ENCODE data around the gene OSBPL2.

The OSBPL2 gene

DNA sequence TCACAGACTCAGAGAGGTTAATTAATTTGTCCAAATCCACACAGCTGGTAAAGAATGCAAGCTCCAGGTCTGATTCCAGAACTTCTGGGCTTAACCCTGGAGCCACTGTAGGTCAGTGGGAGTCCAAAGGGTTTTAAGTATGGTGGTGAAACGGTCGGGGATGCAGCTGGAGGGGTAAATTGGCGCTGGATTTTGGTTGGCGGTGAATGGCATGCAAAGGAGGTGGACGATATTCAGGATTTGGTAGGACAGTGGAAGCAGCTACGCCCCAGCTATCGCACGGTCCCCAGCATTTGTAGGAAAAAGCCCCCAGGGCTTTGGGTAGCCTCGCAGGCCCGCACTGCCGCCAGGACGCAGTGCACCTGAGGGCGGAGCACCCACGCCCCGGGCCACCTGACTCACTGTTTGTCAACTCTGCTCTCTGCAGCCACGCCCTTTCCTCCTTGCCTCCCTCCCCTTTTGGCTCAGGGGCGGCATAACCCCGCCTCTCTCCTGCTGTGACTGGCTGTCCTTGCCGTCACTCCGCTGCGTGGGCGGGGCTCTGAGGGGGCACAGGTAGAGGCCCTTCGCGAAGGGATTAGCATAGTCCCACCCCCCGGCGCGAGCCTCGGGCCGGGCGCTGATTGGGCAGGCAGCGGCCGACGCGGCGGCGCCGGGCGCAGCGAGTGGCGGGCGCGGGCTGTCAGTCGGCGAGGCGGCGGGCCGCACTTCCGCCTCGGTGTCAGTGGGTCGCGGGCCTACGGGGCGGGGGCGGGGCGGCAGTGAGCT is at the start of gene OSBPL2:
Gene OSBPL2, plus strand, starts transcription at position 721 of the 768 bp plus-strand sequence. CDS start 17,664 bp downstream, outside the sequence.
- peaks cover 4% of the 10 kb centered on the region; the same call in 1 of the 2 replicates for H3K36me3 ChIP-seq
- peaks cover 3% of the 10 kb centered on the region for H3K9me3 ChIP-seq (ENCODE audit: severe bottlenecking)
- H3K27ac ChIP-seq, result peak within 1 kb of the TSS; percentile 62
- TF ChIP-seq, protein P1, sequence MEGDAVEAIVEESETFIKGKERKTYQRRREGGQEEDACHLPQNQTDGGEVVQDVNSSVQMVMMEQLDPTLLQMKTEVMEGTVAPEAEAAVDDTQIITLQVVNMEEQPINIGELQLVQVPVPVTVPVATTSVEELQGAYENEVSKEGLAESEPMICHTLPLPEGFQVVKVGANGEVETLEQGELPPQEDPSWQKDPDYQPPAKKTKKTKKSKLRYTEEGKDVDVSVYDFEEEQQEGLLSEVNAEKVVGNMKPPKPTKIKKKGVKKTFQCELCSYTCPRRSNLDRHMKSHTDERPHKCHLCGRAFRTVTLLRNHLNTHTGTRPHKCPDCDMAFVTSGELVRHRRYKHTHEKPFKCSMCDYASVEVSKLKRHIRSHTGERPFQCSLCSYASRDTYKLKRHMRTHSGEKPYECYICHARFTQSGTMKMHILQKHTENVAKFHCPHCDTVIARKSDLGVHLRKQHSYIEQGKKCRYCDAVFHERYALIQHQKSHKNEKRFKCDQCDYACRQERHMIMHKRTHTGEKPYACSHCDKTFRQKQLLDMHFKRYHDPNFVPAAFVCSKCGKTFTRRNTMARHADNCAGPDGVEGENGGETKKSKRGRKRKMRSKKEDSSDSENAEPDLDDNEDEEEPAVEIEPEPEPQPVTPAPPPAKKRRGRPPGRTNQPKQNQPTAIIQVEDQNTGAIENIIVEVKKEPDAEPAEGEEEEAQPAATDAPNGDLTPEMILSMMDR (IDR thresholded peaks at IDR 0.05; ENCODE audit: low read depth, low read length), result no peak
- H3K4me3 ChIP-seq (ENCODE audit: low read depth, low read length), result peak within 1 kb of the TSS; percentile 52
- no peaks in the 10 kb centered on the region for H3K27me3 ChIP-seq (ENCODE audit: insufficient read depth, low read depth, severe bottlenecking)
- DNase-seq, result peak; percentile 99

DNA sequence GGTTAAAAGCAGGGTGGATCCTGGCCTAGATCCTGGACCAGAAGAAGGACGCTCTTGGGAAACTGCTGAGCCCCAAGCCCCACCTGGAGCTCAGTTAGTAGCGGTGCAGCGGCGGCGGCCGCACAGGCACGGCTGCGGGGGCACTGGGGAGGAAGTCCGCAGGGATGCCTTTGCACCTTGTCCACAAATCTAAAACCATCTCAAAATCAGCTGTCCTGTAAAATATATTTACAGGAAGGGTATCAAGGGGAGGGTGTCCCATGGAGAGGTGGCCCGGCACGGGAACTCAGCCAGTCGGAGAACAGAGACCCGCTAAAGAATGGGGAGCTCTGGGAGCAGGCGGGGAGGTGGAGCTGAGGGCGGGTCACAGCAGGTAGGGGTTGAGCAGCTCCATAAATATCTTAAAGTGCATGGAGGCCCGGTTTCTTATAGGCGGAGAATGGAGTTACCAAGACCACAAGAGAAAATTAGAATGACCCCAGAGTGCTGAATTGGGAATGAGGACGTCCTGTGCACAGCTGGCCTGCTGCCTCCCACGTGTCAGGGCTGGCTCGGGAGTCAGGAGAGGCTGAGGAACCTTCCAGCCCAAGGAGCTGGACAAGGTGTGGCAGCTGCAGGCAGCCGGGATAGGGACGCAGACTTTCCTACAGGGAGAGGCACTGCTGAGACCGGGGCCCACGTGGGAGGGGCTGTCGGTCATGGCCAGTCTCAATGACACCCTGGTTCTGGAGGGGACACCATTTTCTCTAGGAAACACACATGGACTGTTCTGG is 47.5 kb upstream of the OSBPL2 start:
- Histone ChIP-seq H3K27ac (no peak overlapping the region), H3K4me3 (ENCODE audit: low read depth, low read length) (no peak overlapping the region), H3K27me3 (ENCODE audit: insufficient read depth, low read depth, severe bottlenecking) (no peaks in the 10 kb centered on the region), H3K36me3 (peaks cover 7% of the 10 kb centered on the region), H3K9me3 (ENCODE audit: severe bottlenecking) (no peaks in the 10 kb centered on the region)
- TF ChIP-seq, protein P1 (IDR thresholded peaks at IDR 0.05; ENCODE audit: low read depth, low read length), result 0 out of 2 replicates have a peak, but pooled peaks have one; percentile 6
- DNase-seq, result no peak

DNA sequence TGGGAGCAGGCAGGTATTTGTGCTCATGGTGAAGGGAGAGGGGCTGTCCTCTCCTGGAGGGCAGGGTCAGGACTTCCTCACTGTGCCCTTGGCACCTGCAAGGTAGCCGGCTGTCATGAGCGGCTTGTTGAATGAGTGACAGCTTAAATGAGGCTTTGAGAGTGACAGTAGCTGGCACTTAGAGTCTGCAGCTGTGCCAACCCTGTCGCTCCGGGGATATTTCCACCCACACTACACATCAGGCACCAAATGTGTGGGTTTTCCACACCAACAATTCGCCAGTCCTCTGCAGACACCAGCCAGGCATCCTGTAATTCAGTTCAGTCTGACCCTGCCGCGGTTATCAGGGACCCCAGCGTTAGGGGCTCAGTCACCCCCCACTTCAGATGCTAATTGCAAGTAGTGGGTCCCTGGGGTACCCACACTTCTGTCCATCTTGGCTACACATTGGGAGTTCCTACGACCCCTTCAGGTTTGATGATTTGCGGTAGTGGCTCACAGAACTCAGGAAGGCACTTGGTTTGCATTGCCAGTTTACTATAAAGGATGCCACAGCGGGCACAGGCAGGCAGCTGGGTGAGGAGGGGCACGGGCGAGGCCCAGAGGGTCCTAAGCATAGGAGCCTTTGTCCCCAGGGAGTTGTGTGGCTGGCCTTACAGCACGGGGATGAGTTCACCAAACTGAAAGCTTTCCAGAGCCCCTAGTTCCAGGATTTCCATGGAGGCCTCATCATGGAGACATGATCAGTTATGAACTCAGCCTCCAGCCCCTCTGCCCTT is 46.4 kb upstream of the OSBPL2 start:
- Histone ChIP-seq H3K27me3 (ENCODE audit: insufficient read depth, low read depth, severe bottlenecking) (no peaks in the 10 kb centered on the region), H3K9me3 (ENCODE audit: severe bottlenecking) (no peaks in the 10 kb centered on the region), H3K27ac (no peak overlapping the region), H3K36me3 (peaks cover 7% of the 10 kb centered on the region), H3K4me3 (ENCODE audit: low read depth, low read length) (no peak overlapping the region)
- TF ChIP-seq, protein P1 (IDR thresholded peaks at IDR 0.05; ENCODE audit: low read depth, low read length), result no peak
- DNase-seq, result no peak

DNA sequence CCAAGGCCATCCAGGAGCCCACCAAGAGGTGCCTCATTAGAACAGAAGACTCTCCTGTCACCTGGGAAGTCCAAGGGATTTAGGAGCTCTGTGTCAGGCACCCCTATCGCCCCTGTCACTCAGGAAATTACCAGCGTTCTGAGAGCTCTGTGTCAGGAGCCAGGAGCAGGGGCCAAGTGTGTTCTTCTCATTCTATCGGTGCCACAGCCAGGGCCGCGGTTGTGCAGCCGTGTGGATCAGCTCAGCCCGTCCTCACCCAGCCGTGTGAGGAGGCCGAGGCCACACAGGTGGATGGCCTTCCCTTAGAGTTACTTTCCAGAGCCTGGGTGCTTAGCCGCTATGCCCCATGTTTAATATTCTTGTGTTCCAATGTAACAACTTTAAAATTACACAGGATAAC is 45.7 kb upstream of the OSBPL2 start:
- Histone ChIP-seq H3K9me3 (ENCODE audit: severe bottlenecking) (no peaks in the 10 kb centered on the region), H3K27ac (no peak overlapping the region), H3K36me3 (peaks cover 11% of the 10 kb centered on the region), H3K27me3 (ENCODE audit: insufficient read depth, low read depth, severe bottlenecking) (no peaks in the 10 kb centered on the region), H3K4me3 (ENCODE audit: low read depth, low read length) (no peak overlapping the region)
- TF ChIP-seq, protein P1 (IDR thresholded peaks at IDR 0.05; ENCODE audit: low read depth, low read length), result no peak
- no peak for DNase-seq

DNA sequence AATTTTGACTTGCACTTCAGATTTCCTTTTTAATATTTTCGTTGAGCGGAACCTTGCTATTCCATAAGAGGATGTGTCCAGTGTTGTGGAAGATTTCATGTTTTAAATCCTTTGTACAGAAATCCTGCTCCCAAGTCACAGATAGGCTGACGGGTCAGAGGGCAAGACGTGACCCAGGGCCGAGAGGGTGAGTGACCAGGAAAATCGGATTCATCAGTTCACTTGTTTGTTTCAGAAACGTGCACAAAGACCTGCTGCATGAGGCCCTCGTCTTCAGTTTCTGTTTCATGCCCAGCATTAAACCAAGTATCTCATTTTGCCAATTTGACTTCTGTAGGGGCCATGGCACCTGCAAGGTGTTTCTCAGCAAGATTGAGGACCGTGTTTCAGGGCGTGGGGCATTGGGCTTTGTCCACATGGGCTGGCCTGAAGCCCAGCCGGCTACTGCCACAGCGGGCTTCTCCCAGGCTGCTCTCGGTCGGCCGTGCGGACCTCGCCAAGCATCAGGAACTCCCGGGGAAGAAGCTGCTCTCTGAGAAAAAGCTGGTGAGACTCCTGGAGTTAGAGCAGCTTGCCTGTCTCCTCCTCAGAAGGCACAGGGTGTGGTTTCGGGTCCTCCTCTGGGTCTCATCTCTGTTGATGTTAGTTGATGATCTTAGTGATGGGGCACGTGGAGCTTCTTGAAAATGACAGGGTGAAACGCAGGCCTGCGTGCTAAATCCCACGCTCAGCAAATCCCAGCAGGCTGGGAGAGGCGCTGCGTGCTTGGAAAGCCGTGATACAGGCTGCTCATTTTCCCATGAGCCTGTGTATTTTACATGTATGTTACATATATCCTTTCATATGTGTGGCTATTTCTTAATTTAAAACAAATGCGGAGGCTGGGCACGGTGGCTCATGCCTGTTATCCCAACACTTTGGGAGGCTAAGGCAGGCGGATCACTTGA is 45.0 kb upstream of the OSBPL2 start:
- Histone ChIP-seq H3K9me3 (ENCODE audit: severe bottlenecking) (no peaks in the 10 kb centered on the region), H3K4me3 (ENCODE audit: low read depth, low read length) (no peak overlapping the region), H3K36me3 (peaks cover 17% of the 10 kb centered on the region), H3K27ac (no peak overlapping the region), H3K27me3 (ENCODE audit: insufficient read depth, low read depth, severe bottlenecking) (no peaks in the 10 kb centered on the region)
- no peak for DNase-seq
- TF ChIP-seq, protein P1 (IDR thresholded peaks at IDR 0.05; ENCODE audit: low read depth, low read length), result no peak

All from WERI-Rb-1 (cell line).